Dermis microvascular lymphatic vessel endothelial cell (primary cell): ENCODE measurements around the gene MAGEA3. TPM values are rescaled to one million over a fixed set of nuclear protein-coding genes. Genes with fewer than 3 reads are reported as not detected.
"Not testable (repeated sequence)": the region's sequence is repeated elsewhere in the genome, so short reads cannot be mapped to it uniquely, and the experiment has no call there.

Source experiments
- DNase-seq, 2 donors: peaks; one replicate each; pipeline versions ENCODE4 v3.0.0 to v3.0.0-alpha.2; 2010; ENCODE audit warnings: low read depth in 2 of 2
- total RNA-seq: library from RNA; depleted of rRNA; stranded (reverse); fragments of >200 nt; gene quantifications from 2 replicates; pipeline ENCODE4 v1.2.1, GENCODE V29; 2014

The MAGEA3 gene
- total RNA-seq, result not detected in 2 replicates

GRCh38 chrX:152697952-152698931 lies at the start of gene MAGEA3:
TSS of gene MAGEA3 (plus strand) at chrX:152698794. CDS start at chrX:152700833, 2,039 bp downstream.
- DNase-seq, result not testable (repeated sequence)

GRCh38 chrX:152652060-152652459 lies 46.5 kb upstream of the MAGEA3 start:
- no peak for DNase-seq

DNA sequence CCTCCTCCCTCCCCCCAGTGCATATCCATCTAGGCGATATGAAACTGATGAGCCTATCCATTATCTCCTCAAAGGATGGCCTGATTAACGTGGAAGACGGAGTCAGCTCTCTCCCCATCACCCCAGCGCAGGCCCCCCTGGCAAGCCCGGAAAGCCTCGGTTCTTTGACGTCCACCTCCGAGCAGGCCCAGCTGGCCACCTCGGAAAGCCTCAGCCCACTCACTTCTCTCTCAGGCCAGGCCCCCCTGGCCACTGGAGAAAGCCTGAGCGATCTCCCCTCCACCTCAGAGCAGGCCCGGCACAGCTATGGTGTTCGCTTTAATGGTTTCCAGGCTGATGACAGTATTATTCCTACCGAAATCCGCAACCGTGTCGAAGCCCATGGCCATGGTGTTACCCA lies 46.1 kb upstream of the MAGEA3 start:
- no peak for DNase-seq

DNA sequence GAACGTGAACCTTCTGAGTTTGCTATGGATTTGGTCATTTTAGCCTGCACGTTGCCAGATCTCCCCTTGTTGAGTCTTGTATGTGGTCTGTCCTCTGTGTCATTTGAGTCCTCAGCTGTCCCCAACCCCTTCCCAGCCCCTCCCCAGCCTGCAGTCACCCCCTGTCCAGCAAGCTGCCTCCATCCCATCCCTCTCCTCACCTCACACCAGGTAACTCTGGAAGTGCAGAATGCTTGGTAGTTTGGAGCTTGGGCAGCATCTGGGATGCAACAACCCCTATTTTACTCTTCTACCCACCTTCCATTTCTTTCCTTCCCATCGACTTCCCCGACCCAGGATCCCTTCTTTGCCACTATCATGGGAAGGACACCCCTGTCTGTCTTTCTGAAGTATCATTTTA lies 42.5 kb upstream of the MAGEA3 start:
- DNase-seq, result no peak

- no peak for DNase-seq
Observed at GRCh38 chrX:152656890-152657289, 41.7 kb upstream of the MAGEA3 start.

DNA sequence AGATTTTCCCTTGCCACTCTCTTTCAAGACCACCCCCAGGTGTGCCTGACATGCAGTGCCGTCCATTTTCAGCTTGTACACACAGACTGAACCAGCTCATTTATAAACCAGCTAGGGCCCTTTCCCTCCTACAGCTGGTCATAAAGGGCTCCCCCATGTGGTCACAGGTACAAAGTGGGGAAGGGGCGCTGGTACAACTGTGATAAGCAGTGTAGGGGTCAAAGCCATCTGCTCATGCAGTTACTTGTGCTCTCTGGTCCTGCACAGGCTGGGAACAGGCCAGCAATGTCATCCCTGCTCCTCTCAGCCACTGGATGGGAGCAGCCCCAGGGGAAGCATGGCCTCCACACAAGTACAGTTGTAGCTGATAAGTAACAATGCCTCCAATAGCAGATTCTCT lies 40.3 kb upstream of the MAGEA3 start:
- DNase-seq, result no peak

DNA sequence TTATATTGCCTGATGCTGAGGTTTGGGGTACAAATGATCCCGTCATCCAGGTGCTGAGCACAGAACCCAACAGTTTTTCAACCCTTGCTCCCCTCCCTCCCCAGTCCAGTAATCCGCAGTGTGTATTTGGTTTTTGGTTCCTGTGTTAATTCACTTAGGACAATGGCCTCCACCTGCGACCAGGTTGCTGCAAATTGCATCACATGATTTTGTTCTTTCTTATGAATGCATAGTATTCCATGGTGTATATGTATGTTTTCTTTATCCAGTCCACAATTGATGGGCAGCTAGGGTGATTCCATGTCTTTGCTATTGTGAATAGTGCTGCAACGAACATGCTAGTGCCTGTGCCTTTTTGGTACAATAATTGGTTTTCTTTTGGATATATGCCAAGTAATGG lies 35.5 kb upstream of the MAGEA3 start:
- no peak for DNase-seq

DNA sequence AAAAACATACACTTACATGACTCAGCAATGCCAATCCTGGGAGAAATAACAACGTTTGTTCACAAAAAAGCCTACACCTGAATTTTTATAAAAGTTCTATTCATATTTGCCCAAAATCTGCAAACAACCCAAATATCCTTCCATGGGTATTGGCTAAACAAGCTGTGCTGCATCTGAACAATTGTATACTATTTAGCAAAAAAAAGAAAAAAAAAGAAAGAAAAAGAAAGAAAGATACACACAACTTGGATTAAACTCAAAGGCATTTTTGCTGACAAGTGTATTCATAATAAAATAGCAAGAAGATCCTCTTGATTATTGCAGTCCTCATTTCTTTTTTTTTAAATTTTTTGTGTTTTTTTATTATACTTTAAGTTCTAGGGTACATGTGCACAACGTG lies 24.5 kb upstream of the MAGEA3 start:
- no peak for DNase-seq

- not testable (repeated sequence) for DNase-seq
Observed at GRCh38 chrX:152674652-152675051, 23.9 kb upstream of the MAGEA3 start.

GRCh38 chrX:152681012-152681411 lies 17.6 kb upstream of the MAGEA3 start:
- not testable (repeated sequence) for DNase-seq

DNA sequence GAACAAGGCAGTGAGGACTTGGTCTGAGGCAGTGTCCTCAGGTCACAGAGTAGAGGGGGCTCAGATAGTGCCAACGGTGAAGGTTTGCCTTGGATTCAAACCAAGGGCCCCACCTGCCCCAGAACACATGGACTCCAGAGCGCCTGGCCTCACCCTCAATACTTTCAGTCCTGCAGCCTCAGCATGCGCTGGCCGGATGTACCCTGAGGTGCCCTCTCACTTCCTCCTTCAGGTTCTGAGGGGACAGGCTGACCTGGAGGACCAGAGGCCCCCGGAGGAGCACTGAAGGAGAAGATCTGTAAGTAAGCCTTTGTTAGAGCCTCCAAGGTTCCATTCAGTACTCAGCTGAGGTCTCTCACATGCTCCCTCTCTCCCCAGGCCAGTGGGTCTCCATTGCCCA lies 1.8 kb downstream of the MAGEA3 start:
- not testable (repeated sequence) for DNase-seq

- DNase-seq, result not testable (repeated sequence)
Observed at GRCh38 chrX:152706500-152706899, 7.9 kb downstream of the MAGEA3 start.

GRCh38 chrX:152709173-152709572 lies 10.6 kb downstream of the MAGEA3 start, which contains the start of gene CSAG2:
TSS of gene CSAG2 (minus strand) at chrX:152709273. CDS start at chrX:152709112, 161 bp downstream.
- DNase-seq, result not testable (repeated sequence)

DNA sequence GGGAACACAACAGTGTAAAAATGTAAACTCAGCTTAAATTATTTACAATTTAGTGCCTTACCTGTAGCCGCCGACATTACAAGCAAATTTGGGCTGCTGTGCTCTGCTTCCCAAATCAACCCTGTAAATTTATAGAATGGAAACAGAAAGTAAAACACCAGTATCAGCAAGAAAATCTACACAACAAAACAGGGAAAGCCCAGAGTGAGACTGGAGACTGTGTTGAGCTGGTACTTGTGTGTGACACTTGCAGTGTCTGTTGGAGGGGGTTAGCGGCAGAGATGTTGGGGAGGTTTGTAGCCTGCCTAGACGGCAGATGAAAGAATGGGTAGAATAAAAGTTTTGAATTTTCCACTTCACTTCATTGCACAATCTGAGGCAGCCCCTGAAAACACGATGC lies 14.6 kb downstream of the MAGEA3 start:
- DNase-seq, result not testable (repeated sequence)

GRCh38 chrX:152713815-152714787 lies 15.5 kb downstream of the MAGEA3 start, which contains the start of gene MAGEA2B:
TSS of gene MAGEA2B (plus strand) at chrX:152714628. CDS start at chrX:152717107, 2,479 bp downstream.
- DNase-seq, result not testable (repeated sequence)

GRCh38 chrX:152725409-152725808 lies 26.8 kb downstream of the MAGEA3 start:
- no peak for DNase-seq

- DNase-seq, result no peak
Observed at GRCh38 chrX:152733261-152733975, 34.8 kb downstream of the MAGEA3 start, which contains the start of the genes CSAG1 and MAGEA12. TSS of gene CSAG1 (minus strand) at chrX:152733721. CDS start at chrX:152732460, 1,261 bp downstream. TSS of gene MAGEA12 (plus strand) at chrX:152733757. CDS start at chrX:152736162, 2,405 bp downstream.

- not testable (repeated sequence) for DNase-seq
Observed at GRCh38 chrX:152734143-152734858, 35.7 kb downstream of the MAGEA3 start.

GRCh38 chrX:152735101-152735500 lies 36.5 kb downstream of the MAGEA3 start:
- DNase-seq, result no peak
